ENCODE measurements around the gene ANXA5. TPM values are rescaled to one million over a fixed set of nuclear protein-coding genes. Genes with fewer than 3 reads are reported as not detected.

Gene ANXA5
- total RNA-seq, 1 donor from 2014 or later = 700 TPM

GRCh38 chr4:121712001-121712651, 15.3 kb upstream of the ANXA5 start:
- DNase-seq (ENCODE audit: low spot score) = no peak

GRCh38 chr4:121711263-121712000, 14.7 kb upstream of the ANXA5 start:
- DNase-seq (ENCODE audit: low spot score) = peak; percentile 93

GRCh38 chr4:121709766-121710405, 13.1 kb upstream of the ANXA5 start:
- no peak for DNase-seq (ENCODE audit: low spot score)

- no peak for DNase-seq (ENCODE audit: low spot score)
Observed at GRCh38 chr4:121707344-121707743, 10.6 kb upstream of the ANXA5 start.

GRCh38 chr4:121706595-121707021, 9.8 kb upstream of the ANXA5 start:
- DNase-seq (ENCODE audit: low spot score) = no peak

GRCh38 chr4:121705521-121705920, 8.7 kb upstream of the ANXA5 start:
- no peak for DNase-seq (ENCODE audit: low spot score)

- no peak for DNase-seq (ENCODE audit: low spot score)
Observed at GRCh38 chr4:121702136-121702535, 5.4 kb upstream of the ANXA5 start.

GRCh38 chr4:121701263-121701662, 4.5 kb upstream of the ANXA5 start:
- no peak for DNase-seq (ENCODE audit: low spot score)

GRCh38 chr4:121698236-121698671, 1.5 kb upstream of the ANXA5 start:
- no peak for DNase-seq (ENCODE audit: low spot score)

- DNase-seq (ENCODE audit: low spot score) = no peak
Observed at GRCh38 chr4:121697564-121697963, 784 bp upstream of the ANXA5 start.

- DNase-seq (ENCODE audit: low spot score) = peak; percentile 93
Observed at GRCh38 chr4:121696170-121696580, 605 bp downstream of the ANXA5 start.

GRCh38 chr4:121693886-121694285, 2.9 kb downstream of the ANXA5 start:
- DNase-seq (ENCODE audit: low spot score) = no peak

GRCh38 chr4:121693450-121693849, 3.3 kb downstream of the ANXA5 start:
- no peak for DNase-seq (ENCODE audit: low spot score)

GRCh38 chr4:121692261-121692660, 4.5 kb downstream of the ANXA5 start:
- DNase-seq (ENCODE audit: low spot score) = no peak

GRCh38 chr4:121690001-121690400, 6.8 kb downstream of the ANXA5 start:
- DNase-seq (ENCODE audit: low spot score) = no peak

- DNase-seq (ENCODE audit: low spot score) = no peak
Observed at GRCh38 chr4:121688701-121689100, 8.1 kb downstream of the ANXA5 start.

- DNase-seq (ENCODE audit: low spot score) = no peak
Observed at GRCh38 chr4:121688261-121688660, 8.5 kb downstream of the ANXA5 start.

- no peak for DNase-seq (ENCODE audit: low spot score)
Observed at GRCh38 chr4:121686255-121686654, 10.5 kb downstream of the ANXA5 start.

- no peak for DNase-seq (ENCODE audit: low spot score)
Observed at GRCh38 chr4:121685257-121685656, 11.5 kb downstream of the ANXA5 start.

GRCh38 chr4:121684561-121684960, 12.2 kb downstream of the ANXA5 start:
- no peak for DNase-seq (ENCODE audit: low spot score)

GRCh38 chr4:121684016-121684415, 12.8 kb downstream of the ANXA5 start:
- no peak for DNase-seq (ENCODE audit: low spot score)

- DNase-seq (ENCODE audit: low spot score) = no peak
Observed at GRCh38 chr4:121680571-121680970, 16.2 kb downstream of the ANXA5 start.

All from mesenteric fat pad (tissue), 1 donor.